ENCODE results near the gene MLANA. TPM values are rescaled to one million over a fixed set of nuclear protein-coding genes. Genes with fewer than 3 reads are reported as not detected.

Gene MLANA
- total RNA-seq, 1 donor: not detected

- TF ChIP-seq CTCF (IDR thresholded peaks at IDR 0.05; ENCODE audit: insufficient read depth, low read length): no peak
- peak; percentile 40 for DNase-seq (ENCODE audit: low read depth)
- H3K4me3 ChIP-seq (ENCODE audit: low read depth, low read length): no peak overlapping the region
These were observed 44.2 kb upstream of the MLANA start for GRCh38 chr9:5846501-5846921.

- TF ChIP-seq CTCF (IDR thresholded peaks at IDR 0.05; ENCODE audit: insufficient read depth, low read length): no peak
- no peak for DNase-seq (ENCODE audit: low read depth)
- no peak overlapping the region for H3K4me3 ChIP-seq (ENCODE audit: low read depth, low read length)
These were observed 42.3 kb upstream of the MLANA start for GRCh38 chr9:5848372-5848882.

- H3K4me3 ChIP-seq (ENCODE audit: low read depth, low read length): no peak overlapping the region
- DNase-seq (ENCODE audit: low read depth): no peak
- TF ChIP-seq CTCF (IDR thresholded peaks at IDR 0.05; ENCODE audit: insufficient read depth, low read length): no peak
These were observed 40.0 kb upstream of the MLANA start for GRCh38 chr9:5850724-5851122.

- no peak for TF ChIP-seq CTCF (IDR thresholded peaks at IDR 0.05; ENCODE audit: insufficient read depth, low read length)
- DNase-seq (ENCODE audit: low read depth): peak; percentile 63
- no peak overlapping the region for H3K4me3 ChIP-seq (ENCODE audit: low read depth, low read length)
These were observed 39.2 kb upstream of the MLANA start for GRCh38 chr9:5851445-5851844.

GRCh38 chr9:5852987-5853386 lies 37.7 kb upstream of the MLANA start:
- no peak overlapping the region for H3K4me3 ChIP-seq (ENCODE audit: low read depth, low read length)
- no peak for DNase-seq (ENCODE audit: low read depth)
- no peak for TF ChIP-seq CTCF (IDR thresholded peaks at IDR 0.05; ENCODE audit: insufficient read depth, low read length)

- DNase-seq (ENCODE audit: low read depth): no peak
- no peak for TF ChIP-seq CTCF (IDR thresholded peaks at IDR 0.05; ENCODE audit: insufficient read depth, low read length)
- H3K4me3 ChIP-seq (ENCODE audit: low read depth, low read length): no peak overlapping the region
These were observed 37.1 kb upstream of the MLANA start for GRCh38 chr9:5853617-5854016.
